ENCODE measurements around the gene RAET1G.
"Not testable (repeated sequence)": the region's sequence is repeated elsewhere in the genome, so short reads cannot be mapped to it uniquely, and the experiment has no call there.

Gene RAET1G

GRCh38 chr6:149953934-149954327 lies 31.0 kb upstream of the RAET1G start:
- DNase-seq (ENCODE audit: low read depth, low spot score), result not testable (repeated sequence)

- DNase-seq (ENCODE audit: low read depth, low spot score), result not testable (repeated sequence)
Observed at GRCh38 chr6:149953390-149953789, 30.5 kb upstream of the RAET1G start.

GRCh38 chr6:149951626-149952025 lies 28.7 kb upstream of the RAET1G start:
- no peak for DNase-seq (ENCODE audit: low read depth, low spot score)

- DNase-seq (ENCODE audit: low read depth, low spot score), result no peak
Observed at GRCh38 chr6:149951096-149951495, 28.2 kb upstream of the RAET1G start.

- DNase-seq (ENCODE audit: low read depth, low spot score), result no peak
Observed at GRCh38 chr6:149950423-149950822, 27.5 kb upstream of the RAET1G start.

- no peak for DNase-seq (ENCODE audit: low read depth, low spot score)
Observed at GRCh38 chr6:149948616-149949015, 25.7 kb upstream of the RAET1G start.

- no peak for DNase-seq (ENCODE audit: low read depth, low spot score)
Observed at GRCh38 chr6:149948011-149948410, 25.1 kb upstream of the RAET1G start.

GRCh38 chr6:149947533-149947932 lies 24.6 kb upstream of the RAET1G start:
- not testable (repeated sequence) for DNase-seq (ENCODE audit: low read depth, low spot score)

- DNase-seq (ENCODE audit: low read depth, low spot score), result not testable (repeated sequence)
Observed at GRCh38 chr6:149946631-149947030, 23.7 kb upstream of the RAET1G start.

- not testable (repeated sequence) for DNase-seq (ENCODE audit: low read depth, low spot score)
Observed at GRCh38 chr6:149945276-149945675, 22.4 kb upstream of the RAET1G start.

GRCh38 chr6:149943321-149943720 lies 20.4 kb upstream of the RAET1G start:
- not testable (repeated sequence) for DNase-seq (ENCODE audit: low read depth, low spot score)

GRCh38 chr6:149942461-149942829 lies 19.5 kb upstream of the RAET1G start:
- DNase-seq (ENCODE audit: low read depth, low spot score), result no peak

- DNase-seq (ENCODE audit: low read depth, low spot score), result peak; percentile 73
Observed at GRCh38 chr6:149941583-149942460, 18.9 kb upstream of the RAET1G start, which contains the start of gene ULBP2. Gene ULBP2 (plus strand): TSS chr6:149942014. CDS start chr6:149942073, 59 bp downstream.

- no peak for DNase-seq (ENCODE audit: low read depth, low spot score)
Observed at GRCh38 chr6:149940672-149940982, 17.7 kb upstream of the RAET1G start.

GRCh38 chr6:149939909-149940671 lies 17.2 kb upstream of the RAET1G start:
- DNase-seq (ENCODE audit: low read depth, low spot score), result no peak

- no peak for DNase-seq (ENCODE audit: low read depth, low spot score)
Observed at GRCh38 chr6:149939356-149939648, 16.4 kb upstream of the RAET1G start.

- no peak for DNase-seq (ENCODE audit: low read depth, low spot score)
Observed at GRCh38 chr6:149938571-149939355, 15.8 kb upstream of the RAET1G start.

GRCh38 chr6:149938013-149938570 lies 15.2 kb upstream of the RAET1G start:
- DNase-seq (ENCODE audit: low read depth, low spot score), result not testable (repeated sequence)

GRCh38 chr6:149936743-149937142 lies 13.8 kb upstream of the RAET1G start:
- DNase-seq (ENCODE audit: low read depth, low spot score), result no peak

GRCh38 chr6:149935668-149936067 lies 12.7 kb upstream of the RAET1G start:
- DNase-seq (ENCODE audit: low read depth, low spot score), result no peak

- DNase-seq (ENCODE audit: low read depth, low spot score), result no peak
Observed at GRCh38 chr6:149935246-149935645, 12.3 kb upstream of the RAET1G start.
